RKO (cell line): ENCODE results near the gene EPC2.
"Not testable (repeated sequence)": the region's sequence is repeated elsewhere in the genome, so short reads cannot be mapped to it uniquely, and the experiment has no call there.

ENCODE experiments used
- DNase-seq: peaks from one replicate; pipeline ENCODE4 v3.0.0-alpha.2; 2016; ENCODE audit warnings: low spot score

EPC2 gene

DNA sequence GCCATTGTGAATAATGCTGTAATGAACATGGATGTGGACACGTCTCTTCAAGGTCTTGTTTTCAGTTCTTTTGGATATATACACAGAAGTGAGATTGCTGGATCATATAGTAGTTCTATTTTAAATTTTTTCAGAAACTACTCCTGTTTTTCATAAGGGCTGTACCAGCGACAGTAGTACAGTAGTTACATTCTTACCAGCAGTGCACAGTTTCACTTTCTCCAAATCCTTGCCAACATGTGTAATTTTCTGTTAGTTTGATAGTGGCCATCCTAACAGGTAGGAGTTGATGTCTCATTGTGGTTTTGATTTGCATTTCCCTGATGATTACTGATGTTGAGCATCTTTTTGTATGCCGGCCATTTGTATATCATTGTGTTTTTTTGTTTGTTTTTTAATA, 81.7 kb downstream of the EPC2 start:
- DNase-seq, result no peak

DNA sequence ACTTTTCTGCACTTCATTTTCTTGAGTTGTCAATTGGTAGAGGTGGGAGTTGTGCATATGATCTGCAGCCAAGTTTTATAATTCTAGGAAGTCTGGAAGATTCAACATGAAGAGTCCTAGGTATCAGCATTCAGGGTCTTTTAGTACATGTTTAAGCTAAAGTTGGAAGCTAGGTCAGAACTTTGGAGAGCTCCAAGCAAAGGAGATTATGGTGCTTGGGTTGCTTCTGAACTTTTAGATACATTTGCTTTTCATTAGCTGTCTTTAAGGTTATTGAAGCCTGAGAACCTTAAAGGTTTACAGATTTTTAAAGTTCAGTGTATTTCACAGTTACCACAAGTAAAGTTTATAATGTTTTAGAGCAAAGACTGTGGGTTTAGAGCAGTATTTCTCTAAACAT, 85.5 kb downstream of the EPC2 start:
- no peak for DNase-seq

DNA sequence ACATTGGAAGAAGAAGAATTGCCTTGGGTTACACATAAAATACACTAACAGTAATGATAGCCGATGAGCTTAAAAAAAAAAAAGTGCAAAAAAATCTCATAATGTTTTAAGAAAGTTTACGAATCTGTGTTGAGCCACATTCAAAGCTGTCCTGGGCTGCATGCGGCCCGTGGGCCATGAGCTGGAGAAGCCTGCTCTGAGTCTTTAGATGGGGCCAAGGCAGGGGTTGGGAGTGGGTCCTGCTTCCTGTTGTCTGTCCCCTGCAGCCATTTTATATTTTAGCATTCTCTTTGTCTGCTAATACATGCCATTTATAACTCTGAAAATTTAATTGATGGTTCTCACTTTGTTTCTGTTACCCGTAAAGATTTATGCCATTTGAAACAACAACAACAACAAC, 93.2 kb downstream of the EPC2 start:
- DNase-seq, result no peak

DNA sequence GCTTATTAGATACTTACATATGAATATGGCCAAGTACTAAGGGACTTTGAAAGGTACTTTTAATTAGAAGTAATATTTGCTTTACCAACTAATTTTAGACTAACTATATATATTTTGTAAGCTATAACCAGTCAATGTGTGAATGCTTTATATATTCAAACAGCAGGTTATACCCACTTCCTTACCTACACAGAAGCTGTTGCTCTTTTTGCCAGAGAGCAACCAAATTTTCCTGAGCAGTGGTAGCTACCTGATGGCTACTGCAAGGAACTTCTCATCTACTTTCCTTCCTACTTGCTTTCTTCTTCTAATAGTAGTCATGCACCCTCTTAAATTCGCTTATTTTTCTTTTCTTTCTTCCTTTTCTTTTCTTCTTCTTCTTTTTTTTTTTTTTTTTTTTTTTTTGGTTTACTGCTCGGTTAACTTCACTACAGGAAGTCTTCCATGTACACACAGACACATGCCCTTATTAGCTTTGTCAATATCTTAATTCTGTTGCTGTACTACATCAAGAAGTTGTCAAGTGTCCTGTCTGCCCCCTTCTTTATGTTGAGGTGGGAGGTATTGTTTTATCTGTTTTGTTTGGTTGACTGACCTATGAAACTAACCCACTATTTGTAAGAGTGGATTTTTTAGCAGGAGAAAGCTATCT, 95.0 kb downstream of the EPC2 start:
- no peak for DNase-seq

DNA sequence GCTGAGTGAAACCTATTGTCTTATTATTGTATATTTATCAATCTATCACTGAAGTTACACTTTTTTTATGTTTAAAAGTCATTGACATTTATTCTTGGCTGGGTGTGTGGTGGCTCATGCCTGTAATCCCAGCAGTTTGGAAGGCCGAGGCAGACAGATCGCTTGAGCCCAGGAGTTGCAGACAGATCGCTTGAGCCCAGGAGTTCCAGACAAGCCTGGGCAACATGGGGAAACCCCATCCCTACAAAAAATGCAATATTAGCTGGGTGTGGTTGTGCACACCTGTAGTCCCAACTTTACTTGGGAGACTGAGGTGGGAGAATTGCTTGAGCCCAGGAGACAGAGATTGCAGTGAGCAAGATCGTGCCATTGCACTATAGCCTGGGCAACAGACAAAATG, 97.8 kb downstream of the EPC2 start:
- no peak for DNase-seq

DNA sequence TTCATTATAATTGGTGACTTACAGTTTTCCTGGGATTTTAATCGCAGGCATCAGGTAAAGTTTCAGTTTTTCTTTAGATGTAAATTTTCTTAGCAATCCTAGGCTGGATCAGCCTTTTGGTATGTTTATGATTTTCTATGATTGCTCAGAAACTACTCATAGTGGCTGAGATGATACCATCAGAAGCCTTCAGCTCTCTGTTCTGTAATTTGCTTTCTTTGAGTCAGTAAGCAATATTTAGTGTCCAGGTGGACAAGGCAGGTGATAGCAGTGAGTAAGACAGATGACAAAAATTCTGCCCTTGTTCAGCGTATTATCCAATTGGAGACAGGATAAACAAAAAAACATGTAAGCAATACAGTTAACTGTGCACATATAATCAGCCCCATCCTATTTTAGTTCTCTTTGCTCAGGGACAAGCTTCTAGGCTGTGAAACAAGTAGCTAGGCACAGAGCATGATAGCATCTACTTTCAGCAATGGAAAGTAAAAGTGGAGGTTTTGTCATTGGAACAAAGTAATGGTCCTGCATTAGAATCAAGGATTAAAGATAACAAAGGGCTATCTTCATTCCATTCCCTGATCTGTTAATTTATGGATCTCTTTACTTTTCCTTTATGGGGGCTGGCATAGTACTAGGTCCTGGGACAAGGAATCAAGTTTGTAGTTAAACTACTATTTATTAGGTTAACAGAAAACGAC, 100.8 kb downstream of the EPC2 start:
- peak; percentile 21 for DNase-seq

DNA sequence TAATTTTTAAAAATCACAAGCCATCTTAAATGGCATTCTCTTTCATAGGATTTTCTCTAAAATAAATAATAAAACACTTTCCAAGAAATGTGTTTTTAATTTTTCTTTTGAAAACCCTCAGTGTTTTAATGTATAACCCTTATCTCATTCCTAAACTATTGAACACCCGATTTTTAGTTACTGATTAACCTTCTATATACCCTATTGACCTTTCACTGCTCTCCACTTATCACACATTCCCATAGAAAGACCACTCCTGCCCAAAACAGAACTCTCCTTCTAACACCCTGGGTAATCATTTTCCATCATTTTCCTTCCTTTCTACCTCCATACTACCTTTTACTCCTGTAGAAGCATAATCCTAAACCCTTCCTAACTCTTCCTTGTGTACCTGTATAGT, 102.4 kb downstream of the EPC2 start:
- DNase-seq, result no peak

DNA sequence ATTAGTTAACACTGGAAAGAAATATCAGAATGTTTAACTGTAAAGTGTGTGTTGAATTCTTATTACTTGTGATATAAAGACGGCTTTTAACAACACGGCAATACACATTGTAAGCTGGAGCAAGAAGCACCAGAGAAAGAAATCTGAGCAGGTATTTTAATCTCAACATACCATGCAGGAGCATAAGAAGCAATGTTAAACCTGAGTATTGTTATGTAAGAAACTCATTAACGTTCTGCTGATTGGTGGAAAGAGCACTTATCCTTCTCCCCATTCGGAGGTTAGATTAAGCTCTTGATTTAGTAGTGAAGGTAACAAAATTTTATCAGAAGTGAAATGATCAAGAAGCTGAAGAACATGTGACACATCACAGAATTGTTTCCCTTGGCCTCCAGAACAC, 107.4 kb downstream of the EPC2 start:
- no peak for DNase-seq

DNA sequence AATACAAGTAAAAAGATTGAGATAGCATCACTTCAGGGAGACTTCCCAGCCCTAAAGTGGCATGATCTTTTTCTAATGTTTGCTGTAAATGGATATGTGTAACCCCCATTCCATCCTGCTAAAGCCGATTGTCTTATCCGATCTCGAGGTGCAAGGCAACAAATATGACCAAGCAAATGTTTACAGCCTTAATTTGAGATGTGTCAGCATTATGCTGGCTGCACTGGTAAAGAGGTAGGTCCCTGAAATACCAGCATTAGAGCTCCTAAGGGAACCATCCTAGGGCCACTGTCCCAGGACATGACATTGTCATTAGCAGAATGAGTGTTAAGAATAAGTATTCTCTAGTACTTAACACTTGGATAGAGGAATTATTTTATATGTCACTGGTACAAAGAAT, 108.4 kb downstream of the EPC2 start:
- no peak for DNase-seq

DNA sequence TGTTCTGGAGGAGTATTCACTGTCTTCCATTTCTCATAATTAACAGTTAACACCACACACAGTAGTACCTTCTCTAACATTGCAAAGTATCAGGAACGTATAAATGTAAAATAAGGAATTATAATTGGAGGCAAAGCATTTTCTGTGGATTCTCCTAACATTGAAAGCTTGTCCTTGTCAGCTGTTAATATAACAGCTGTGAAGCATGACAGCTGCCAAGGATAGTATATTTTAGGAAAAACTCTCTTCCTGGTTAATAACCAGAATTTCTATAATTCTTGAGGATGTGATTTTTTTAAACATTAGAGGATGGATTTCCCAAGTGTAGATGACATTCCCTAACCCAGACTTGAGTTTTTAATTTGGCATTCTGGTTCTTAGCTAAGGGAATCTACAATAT, 110.3 kb downstream of the EPC2 start:
- no peak for DNase-seq

DNA sequence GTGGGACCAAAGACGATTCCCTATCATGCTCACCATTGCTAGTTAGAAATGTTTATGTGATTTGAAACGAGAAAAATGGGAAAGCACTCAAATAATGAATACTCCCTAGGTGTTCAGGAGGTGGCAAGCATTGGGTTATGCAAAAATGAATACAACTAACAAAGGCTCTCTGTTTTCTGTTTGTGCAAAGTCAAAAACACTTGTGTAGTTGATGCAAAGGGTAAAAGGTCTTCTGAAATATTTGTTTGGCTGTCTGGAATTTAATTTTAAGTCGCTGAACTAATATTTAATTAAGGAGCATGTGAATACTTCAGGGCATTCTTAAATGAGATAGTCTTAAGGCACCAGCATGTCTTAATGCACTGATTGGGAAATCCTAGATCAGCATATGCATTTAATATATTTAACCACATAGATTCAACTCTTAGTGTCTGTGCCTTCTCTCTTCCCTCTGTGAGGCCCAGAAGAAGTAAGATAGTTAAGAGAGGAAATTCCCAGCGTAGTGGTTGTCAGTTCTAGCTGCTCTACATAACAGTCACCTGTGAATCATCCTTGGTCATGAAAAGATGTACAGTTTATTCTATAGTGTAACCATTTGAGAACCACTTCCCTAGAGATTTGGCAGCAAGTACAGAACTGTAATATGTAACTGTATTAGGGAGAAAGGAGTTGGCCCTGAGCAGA, 111.9 kb downstream of the EPC2 start:
- DNase-seq, result peak; percentile 67

DNA sequence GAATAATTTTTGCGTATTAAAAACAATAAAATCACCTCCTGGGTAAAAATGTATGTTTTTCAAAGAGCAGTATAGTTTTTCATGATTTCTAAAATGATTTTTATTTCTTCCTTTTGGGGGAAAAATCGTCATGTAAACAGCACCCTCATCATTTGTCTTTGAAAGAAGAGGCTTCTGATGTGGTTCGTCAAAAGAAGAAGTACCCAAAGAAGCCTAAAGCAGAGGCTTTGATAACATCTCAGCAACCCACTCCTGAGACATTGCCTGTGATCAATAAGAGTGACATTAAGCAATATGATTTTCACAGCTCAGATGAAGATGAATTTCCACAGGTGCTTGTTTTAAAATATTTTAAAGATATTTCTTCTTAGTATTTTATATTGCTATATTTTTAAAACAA, 120.3 kb downstream of the EPC2 start:
- DNase-seq, result no peak

DNA sequence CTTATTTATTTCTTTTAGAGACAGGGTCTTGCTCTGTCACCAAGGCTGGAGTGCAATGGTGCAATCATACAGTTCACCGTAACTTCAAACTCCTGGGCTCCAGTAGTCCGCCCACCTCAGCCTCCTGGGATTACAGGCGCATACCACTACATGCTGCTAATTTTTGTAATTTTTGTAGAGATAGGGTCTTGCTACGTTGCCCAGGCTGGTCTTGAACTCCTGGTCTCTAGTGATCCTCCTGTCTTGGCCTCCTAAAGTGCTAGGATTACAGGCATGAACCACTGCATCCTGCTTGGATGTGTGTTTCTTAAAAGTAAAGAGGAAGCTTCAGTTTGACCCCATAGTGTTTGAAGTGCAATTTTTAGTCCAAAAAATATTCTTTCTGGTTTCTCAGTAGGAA, 125.5 kb downstream of the EPC2 start:
- DNase-seq, result no peak

DNA sequence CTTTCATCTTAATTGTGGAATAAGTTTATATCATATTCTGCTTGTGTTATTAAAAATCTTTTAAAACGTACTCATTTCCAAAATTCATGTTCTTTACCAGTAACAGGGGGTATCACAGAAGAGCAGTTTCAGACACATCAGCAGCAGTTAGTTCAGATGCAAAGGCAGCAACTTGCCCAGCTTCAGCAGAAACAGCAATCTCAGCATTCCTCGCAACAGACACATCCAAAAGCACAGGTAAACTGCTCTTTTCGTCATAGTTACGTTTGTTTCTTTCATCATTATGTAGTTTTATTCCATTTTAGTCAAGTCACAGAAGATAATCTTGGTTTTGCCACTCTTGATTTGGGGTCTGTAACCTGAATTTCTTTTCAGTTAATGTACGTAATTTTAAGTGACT, 137.0 kb downstream of the EPC2 start:
- no peak for DNase-seq

DNA sequence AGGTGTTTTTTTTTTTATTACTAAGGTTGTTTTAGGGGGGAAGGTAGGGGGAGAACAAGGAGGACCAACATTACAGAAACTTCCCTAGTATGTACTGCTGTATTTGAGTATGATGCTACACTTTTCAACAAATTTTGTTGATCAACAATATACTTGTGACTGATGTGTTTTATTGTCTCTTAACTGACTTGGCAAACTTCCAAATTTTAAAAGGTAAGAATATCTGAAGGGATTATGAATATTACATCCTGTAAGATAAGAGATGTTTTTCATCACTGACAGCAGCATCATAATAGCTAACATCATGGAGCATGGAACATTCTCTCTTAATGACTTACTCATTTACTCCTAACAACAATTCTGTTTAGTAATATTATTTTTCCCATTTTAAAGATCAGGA, 144.5 kb downstream of the EPC2 start:
- no peak for DNase-seq

DNA sequence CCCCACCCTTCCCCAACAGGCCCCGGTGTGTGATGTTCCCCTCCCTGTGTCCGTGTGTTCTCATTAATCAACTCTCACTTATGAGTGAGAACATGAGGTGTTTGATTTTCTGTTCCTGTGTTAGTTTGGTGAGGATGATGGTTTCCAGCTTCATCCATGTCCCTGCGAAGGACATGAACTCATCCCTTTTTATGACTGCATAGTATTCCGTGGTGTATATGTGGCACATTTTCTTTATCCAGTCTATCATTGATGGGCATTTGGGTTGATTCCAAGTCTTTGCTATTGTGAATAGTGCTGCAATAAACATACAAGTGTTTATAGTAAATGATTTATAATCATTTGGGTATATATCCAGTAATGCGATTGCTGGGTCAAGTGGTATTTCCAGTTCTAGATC, 145.6 kb downstream of the EPC2 start:
- DNase-seq, result not testable (repeated sequence)

DNA sequence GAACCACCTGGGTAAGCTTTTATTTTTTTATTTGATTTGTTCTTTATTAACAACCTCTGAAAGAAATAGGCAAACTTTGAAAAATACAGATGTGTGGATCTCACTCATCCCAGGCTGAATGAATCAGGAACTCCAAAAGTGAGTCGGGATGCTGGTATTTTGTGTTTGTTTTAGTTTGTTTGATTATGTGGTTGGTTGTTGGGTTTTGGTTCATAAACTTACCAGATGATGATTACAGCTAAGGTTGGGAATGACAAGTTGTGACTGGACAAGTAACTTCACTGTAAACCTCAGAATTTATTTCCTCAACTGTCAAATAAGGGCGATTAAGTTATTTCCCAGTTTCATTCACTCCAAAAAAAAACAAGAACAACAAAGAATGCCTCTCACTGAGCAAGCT, 150.0 kb downstream of the EPC2 start:
- no peak for DNase-seq

DNA sequence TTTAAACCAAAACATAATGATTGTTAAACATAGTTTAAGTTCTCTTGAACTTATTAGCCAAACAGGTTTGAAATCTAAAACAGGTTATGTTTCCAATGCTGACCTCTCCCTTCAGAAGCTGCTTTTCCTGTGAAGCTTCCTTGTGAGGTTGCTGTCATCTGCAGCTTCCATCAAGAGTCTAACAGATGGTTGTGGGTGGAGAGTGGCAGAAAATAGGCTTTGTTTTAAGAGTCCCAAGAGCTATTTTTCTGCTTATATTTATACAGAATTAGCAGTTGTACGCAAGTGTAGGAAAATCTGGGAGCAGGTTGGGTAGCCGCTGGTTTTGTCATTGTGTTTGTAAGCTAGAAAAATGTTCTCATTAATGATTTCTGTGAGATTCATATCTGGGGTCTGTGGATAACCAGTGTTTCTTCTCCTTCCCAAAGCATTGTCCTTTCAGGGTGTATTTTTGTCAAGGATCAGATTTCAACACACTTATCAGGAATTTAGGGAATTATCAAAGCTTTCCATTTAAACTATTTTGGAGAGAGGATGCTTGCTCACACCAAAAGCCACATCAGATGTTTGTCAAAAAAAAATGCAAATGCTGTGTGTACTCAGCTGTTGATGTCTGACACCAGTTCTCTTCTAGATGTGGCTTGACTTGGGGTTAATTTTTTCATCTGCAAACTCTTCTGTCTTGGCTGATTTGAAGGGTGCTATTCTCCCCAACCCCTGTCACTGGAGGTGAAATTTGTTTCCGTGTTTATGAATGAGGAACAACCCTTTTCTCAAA, 152.4 kb downstream of the EPC2 start:
- DNase-seq, result no peak

DNA sequence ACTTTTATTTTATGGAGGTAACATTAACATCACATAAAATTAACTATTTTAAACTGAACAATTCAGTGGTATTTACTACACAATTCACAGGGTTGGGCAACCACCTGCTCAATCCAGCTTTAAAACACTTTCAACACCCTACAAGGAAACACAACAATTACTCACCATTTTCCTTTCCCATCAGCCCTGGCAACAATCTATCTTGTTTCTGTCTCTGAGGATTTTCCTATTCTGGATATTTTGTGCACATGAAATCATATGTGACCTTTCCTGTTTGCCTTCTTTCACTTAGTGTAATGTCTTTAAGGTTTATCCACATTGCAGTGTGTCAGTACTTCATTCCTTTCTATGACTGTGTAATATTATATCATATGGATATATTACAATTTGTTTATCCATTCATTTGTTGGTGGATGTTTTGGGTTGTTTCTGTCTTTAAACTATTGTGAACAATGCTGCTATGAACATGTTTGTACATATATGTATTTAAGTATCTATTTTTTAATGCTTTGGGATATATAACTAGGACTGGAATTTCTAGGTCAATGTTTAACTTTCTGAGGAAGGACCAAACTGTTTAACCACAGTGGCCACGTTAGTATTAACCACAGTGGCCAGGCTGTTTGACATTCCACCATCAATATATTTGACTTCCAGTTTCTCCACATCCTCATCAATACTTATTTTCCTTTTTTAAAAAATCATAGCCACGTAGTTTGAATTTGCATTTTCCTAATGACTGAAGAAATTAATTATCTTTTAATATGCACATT, 158.1 kb downstream of the EPC2 start:
- no peak for DNase-seq

DNA sequence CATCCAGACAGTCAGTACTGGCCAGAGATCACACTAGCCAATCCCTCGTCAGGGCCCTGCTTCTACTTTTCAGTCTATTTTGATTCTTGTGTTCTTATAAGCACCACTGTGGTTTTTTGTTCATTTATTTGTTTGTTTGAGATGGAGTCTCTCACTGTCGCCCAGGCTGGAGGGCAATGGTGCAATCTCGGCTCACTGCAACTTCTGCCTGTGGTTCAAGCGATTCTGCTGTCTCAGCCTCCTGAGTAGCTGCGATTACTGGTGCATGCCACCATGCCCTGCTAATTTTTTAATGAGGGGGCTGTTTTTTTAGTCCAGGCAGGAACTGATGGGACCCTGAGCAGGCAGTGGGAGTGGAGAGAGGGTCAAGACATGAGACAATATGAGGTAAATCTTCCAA, 165.5 kb downstream of the EPC2 start:
- no peak for DNase-seq

DNA sequence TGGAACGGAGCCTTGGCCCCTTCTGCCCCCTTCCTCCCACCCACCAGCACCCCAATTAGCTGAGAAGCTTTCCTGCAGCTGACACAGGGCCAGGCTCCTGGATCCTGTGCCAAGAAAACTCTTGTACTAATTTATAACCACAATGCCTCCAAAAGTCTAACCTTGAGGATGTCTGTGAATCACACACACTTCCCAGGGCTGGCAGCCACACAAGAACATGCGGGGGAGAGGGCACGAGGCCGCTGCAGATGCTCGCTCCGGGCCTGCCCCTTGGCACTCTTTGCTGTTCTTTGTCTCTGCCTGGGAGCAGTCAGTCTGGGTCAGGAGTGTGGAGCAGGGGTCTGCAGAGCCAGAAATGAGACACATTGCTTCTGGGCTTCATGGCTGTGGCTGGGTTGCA, 167.8 kb downstream of the EPC2 start:
- DNase-seq, result no peak

DNA sequence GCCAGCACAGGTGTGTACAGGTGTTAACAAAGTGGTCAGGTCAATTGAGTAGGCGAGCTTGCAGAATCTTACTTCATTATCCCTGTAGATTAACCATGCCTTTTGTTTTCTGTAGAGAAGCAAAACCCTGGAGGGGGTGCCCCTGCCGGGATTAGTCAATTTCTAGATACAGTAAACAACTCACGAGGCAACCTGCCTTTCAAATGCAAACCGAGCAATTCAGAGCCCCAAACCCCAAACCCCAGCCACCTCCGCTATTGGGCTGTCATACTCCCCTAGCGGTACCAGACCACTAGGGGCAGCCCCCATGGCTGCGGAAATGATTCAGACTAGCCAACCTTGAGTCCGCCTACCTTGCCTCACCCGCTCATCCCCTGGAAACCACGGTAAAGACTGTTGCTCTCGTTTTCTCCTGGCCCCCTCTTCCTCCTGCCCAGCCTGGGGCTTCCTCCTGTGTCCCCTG, 169.1 kb downstream of the EPC2 start:
- DNase-seq, result no peak
